Measurements from ENCODE around the gene QDPR.

The QDPR gene

DNA sequence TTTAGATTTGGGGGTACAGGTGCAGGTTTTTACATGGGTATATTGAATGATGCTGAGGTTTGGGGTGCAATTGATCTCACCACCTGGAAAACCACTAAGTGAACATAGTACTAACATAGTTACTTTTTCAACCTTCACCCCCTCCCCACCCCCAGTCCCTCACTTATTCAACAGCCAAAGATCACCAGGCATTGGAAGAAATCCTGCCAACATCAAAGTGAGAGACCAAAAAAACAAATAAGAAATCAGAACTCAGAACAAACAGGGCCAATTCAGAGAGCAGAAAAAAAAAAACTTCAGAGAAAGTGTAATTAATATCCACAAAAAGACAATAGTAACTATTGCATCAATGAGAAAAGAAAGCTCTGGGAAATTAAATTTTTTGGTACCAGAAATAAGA lies 44.6 kb upstream of the QDPR start:
- Histone ChIP-seq H3K9me3 (ENCODE audit: low read length) (no peaks in the 10 kb centered on the region), H3K27me3 (ENCODE audit: insufficient read depth, low read length) (no peaks in the 10 kb centered on the region), H4K20me1 (ENCODE audit: insufficient read depth, low read length) (no peaks in the 10 kb centered on the region), H3K79me2 (ENCODE audit: insufficient read depth, low read length) (no peaks in the 10 kb centered on the region), H3K9ac (ENCODE audit: low read length) (no peak overlapping the region), H3K27ac (ENCODE audit: low read depth, low read length, poor library complexity, severe bottlenecking) (no peak overlapping the region), H3F3A (ENCODE audit: insufficient read depth, low read length) (no peaks in the 10 kb centered on the region), H3K36me3 (ENCODE audit: insufficient read depth, low read length) (no peaks in the 10 kb centered on the region), H3K4me2 (ENCODE audit: low read length) (no peak overlapping the region), H3K4me1 (ENCODE audit: insufficient read depth, low read length, severe bottlenecking) (no peaks in the 10 kb centered on the region), H3K4me3 (ENCODE audit: low read depth, low read length, poor library complexity, severe bottlenecking) (no peak overlapping the region), H2AFZ (ENCODE audit: low read length) (no peak overlapping the region), H3K9me2 (ENCODE audit: low read depth, low read length) (no peaks in the 10 kb centered on the region)
- TF ChIP-seq EZH2 (IDR thresholded peaks at IDR 0.05; ENCODE audit: borderline replicate concordance, low read length): no peak
- TF ChIP-seq, protein P1, sequence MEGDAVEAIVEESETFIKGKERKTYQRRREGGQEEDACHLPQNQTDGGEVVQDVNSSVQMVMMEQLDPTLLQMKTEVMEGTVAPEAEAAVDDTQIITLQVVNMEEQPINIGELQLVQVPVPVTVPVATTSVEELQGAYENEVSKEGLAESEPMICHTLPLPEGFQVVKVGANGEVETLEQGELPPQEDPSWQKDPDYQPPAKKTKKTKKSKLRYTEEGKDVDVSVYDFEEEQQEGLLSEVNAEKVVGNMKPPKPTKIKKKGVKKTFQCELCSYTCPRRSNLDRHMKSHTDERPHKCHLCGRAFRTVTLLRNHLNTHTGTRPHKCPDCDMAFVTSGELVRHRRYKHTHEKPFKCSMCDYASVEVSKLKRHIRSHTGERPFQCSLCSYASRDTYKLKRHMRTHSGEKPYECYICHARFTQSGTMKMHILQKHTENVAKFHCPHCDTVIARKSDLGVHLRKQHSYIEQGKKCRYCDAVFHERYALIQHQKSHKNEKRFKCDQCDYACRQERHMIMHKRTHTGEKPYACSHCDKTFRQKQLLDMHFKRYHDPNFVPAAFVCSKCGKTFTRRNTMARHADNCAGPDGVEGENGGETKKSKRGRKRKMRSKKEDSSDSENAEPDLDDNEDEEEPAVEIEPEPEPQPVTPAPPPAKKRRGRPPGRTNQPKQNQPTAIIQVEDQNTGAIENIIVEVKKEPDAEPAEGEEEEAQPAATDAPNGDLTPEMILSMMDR (IDR thresholded peaks at IDR 0.05; ENCODE audit: low read length): no peak

DNA sequence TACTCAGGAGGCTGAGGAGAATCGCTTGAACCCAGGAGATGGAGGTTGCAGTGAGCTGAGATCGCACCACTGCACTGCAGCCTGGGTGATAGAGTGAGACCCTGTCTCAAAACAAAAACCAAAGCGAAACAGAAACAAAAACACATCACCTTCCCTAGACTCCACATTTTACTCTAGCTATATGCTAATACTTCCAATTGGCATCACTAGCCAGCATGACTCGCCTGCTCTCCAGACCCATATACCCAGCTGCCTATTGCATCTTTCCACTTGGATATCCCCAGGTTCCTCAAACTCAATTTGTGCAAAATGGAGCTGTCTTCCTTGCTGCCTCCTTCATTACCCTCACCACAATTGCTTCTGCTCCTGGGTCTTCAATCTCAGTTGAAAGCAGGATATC lies 42.7 kb upstream of the QDPR start:
- TF ChIP-seq EZH2 (IDR thresholded peaks at IDR 0.05; ENCODE audit: borderline replicate concordance, low read length): no peak
- TF ChIP-seq, protein P1 (IDR thresholded peaks at IDR 0.05; ENCODE audit: low read length): no peak
- no peaks in the 10 kb centered on the region for H3K27me3 ChIP-seq (ENCODE audit: insufficient read depth, low read length)
- no peak overlapping the region for H3K4me2 ChIP-seq (ENCODE audit: low read length)
- H2AFZ ChIP-seq (ENCODE audit: low read length): no peak overlapping the region
- H3K4me1 ChIP-seq (ENCODE audit: insufficient read depth, low read length, severe bottlenecking): no peaks in the 10 kb centered on the region
- H3K36me3 ChIP-seq (ENCODE audit: insufficient read depth, low read length): no peaks in the 10 kb centered on the region
- H3K9me2 ChIP-seq (ENCODE audit: low read depth, low read length): no peaks in the 10 kb centered on the region
- no peaks in the 10 kb centered on the region for H3K9me3 ChIP-seq (ENCODE audit: low read length)
- no peaks in the 10 kb centered on the region for H3F3A ChIP-seq (ENCODE audit: insufficient read depth, low read length)
- H3K79me2 ChIP-seq (ENCODE audit: insufficient read depth, low read length): no peaks in the 10 kb centered on the region
- H3K27ac ChIP-seq (ENCODE audit: low read depth, low read length, poor library complexity, severe bottlenecking): no peak overlapping the region
- no peak overlapping the region for H3K9ac ChIP-seq (ENCODE audit: low read length)
- no peak overlapping the region for H3K4me3 ChIP-seq (ENCODE audit: low read depth, low read length, poor library complexity, severe bottlenecking)
- no peaks in the 10 kb centered on the region for H4K20me1 ChIP-seq (ENCODE audit: insufficient read depth, low read length)

DNA sequence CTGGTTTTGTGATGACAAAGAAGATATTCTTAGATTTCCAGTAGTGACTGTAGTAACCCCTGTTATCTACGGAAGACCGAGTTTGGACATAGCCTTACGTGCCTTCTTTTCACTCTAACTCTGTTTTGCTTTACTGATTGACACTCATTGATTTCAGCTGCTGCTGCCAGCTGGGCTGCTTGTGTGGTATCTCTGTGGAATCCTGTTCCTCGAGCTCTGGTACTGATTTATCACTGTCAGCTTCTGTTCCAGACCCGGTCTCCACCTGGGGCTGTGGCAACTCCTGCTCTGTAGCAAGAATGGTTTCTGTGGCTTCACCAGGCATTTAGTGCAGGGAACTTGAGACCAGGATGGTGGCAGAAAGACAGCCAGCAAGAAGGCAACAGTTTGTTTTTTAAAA lies 40.5 kb upstream of the QDPR start:
- no peak overlapping the region for H3K4me2 ChIP-seq (ENCODE audit: low read length)

More for the DNA sequence above, 40.5 kb upstream of the QDPR start:
- H2AFZ ChIP-seq (ENCODE audit: low read length): no peak overlapping the region
- H3K4me1 ChIP-seq (ENCODE audit: insufficient read depth, low read length, severe bottlenecking): no peaks in the 10 kb centered on the region
- H3K27me3 ChIP-seq (ENCODE audit: insufficient read depth, low read length): no peaks in the 10 kb centered on the region
- no peak overlapping the region for H3K4me3 ChIP-seq (ENCODE audit: low read depth, low read length, poor library complexity, severe bottlenecking)
- H3K9me2 ChIP-seq (ENCODE audit: low read depth, low read length): no peaks in the 10 kb centered on the region
- no peak overlapping the region for H3K9ac ChIP-seq (ENCODE audit: low read length)
- H3K79me2 ChIP-seq (ENCODE audit: insufficient read depth, low read length): no peaks in the 10 kb centered on the region
- no peaks in the 10 kb centered on the region for H3K9me3 ChIP-seq (ENCODE audit: low read length)
- H3F3A ChIP-seq (ENCODE audit: insufficient read depth, low read length): no peaks in the 10 kb centered on the region
- no peaks in the 10 kb centered on the region for H3K36me3 ChIP-seq (ENCODE audit: insufficient read depth, low read length)
- H4K20me1 ChIP-seq (ENCODE audit: insufficient read depth, low read length): no peaks in the 10 kb centered on the region
- TF ChIP-seq, protein P1 (IDR thresholded peaks at IDR 0.05; ENCODE audit: low read length): no peak
- no peak for TF ChIP-seq EZH2 (IDR thresholded peaks at IDR 0.05; ENCODE audit: borderline replicate concordance, low read length)
- H3K27ac ChIP-seq (ENCODE audit: low read depth, low read length, poor library complexity, severe bottlenecking): no peak overlapping the region

All from OCI-LY1 (cell line).